ENCODE results near the gene SPON1.

SPON1 gene

GRCh38 chr11:14111496-14111895, 149.0 kb downstream of the SPON1 start:
- FAIRE-seq = peak; percentile 66
- TF ChIP-seq CTCF (IDR thresholded peaks at IDR 0.05; ENCODE audit: insufficient read depth, missing control alignments) = no peak

GRCh38 chr11:14112721-14113120, 150.2 kb downstream of the SPON1 start:
- FAIRE-seq = peak; percentile 82
- no peak for TF ChIP-seq CTCF (IDR thresholded peaks at IDR 0.05; ENCODE audit: insufficient read depth, missing control alignments)
- no peak for DNase-seq (ENCODE audit: insufficient read length, low spot score)

More at GRCh38 chr11:14111496-14111895, 149.0 kb downstream of the SPON1 start:
- DNase-seq (ENCODE audit: insufficient read length, low spot score) = no peak

- FAIRE-seq = peak; percentile 71
- no peak for DNase-seq (ENCODE audit: insufficient read length, low spot score)
- no peak for TF ChIP-seq CTCF (IDR thresholded peaks at IDR 0.05; ENCODE audit: insufficient read depth, missing control alignments)
These were observed 151.7 kb downstream of the SPON1 start for GRCh38 chr11:14114269-14114668.

GRCh38 chr11:14114786-14115185, 152.3 kb downstream of the SPON1 start:
- TF ChIP-seq CTCF (IDR thresholded peaks at IDR 0.05; ENCODE audit: insufficient read depth, missing control alignments) = no peak
- DNase-seq (ENCODE audit: insufficient read length, low spot score) = no peak
- FAIRE-seq = no peak

- DNase-seq (ENCODE audit: insufficient read length, low spot score) (no peak), FAIRE-seq (no peak)
- no peak for TF ChIP-seq CTCF (IDR thresholded peaks at IDR 0.05; ENCODE audit: insufficient read depth, missing control alignments)
These were observed 155.1 kb downstream of the SPON1 start for GRCh38 chr11:14117632-14118031.

- no peak for TF ChIP-seq CTCF (IDR thresholded peaks at IDR 0.05; ENCODE audit: insufficient read depth, missing control alignments)
- DNase-seq (ENCODE audit: insufficient read length, low spot score) (no peak), FAIRE-seq (no peak)
These were observed 155.5 kb downstream of the SPON1 start for GRCh38 chr11:14118072-14118471.

- DNase-seq (ENCODE audit: insufficient read length, low spot score) = no peak
- no peak for FAIRE-seq
- TF ChIP-seq CTCF (IDR thresholded peaks at IDR 0.05; ENCODE audit: insufficient read depth, missing control alignments) = no peak
These were observed 156.8 kb downstream of the SPON1 start for GRCh38 chr11:14119357-14119756.
